IMR-90 (cell line): ENCODE results near the gene ERC2. TPM values are rescaled to one million over a fixed set of nuclear protein-coding genes. Genes with fewer than 3 reads are reported as not detected.
A peak's percentile ranks its signal among the peaks of the same experiment; 100 is the strongest.

ENCODE experiments used
- ATAC-seq: fragments of 200-7000 bp; cut with Tn5 transposase; 2 replicates; pipeline ENCODE4 v1.9.1; 2020; ENCODE audit warnings: low read depth, mild to moderate bottlenecking, moderate library complexity
- BruUV-seq: library from RNA; stranded (reverse); fragments of 400-500 nt; replicated peaks from 2 replicates; lab custom pipeline; 2021; lab: Mats Ljungman, UMichigan
- CTCF ChIA-PET: fragments of 300-600 bp; formaldehyde crosslinking; extraction: SDS; loops from one replicate; lab custom pipeline; 2021; ENCODE audit warnings: antibody characterized with exemption; lab: Yijun Ruan, JAX
- POLR2A ChIA-PET: fragments of 300-600 bp; sonication (Branson Sonifier 250); formaldehyde crosslinking; loops from one replicate; lab custom pipeline; 2022; ENCODE audit warnings: antibody characterized with exemption; ENCODE audit not compliant: unreplicated experiment; lab: Charles Lee
- DNase-seq: peaks from one replicate; pipeline ENCODE4 v3.0.0; 2013
- H2AFZ ChIP-seq: replicated peaks from 2 replicates; pipeline ENCODE3; 2013; ENCODE audit warnings: low read length, mild to moderate bottlenecking; ENCODE audit not compliant: poor library complexity
- H2AK5ac ChIP-seq: 2 replicates; pipeline ENCODE4 v1.6.1; 2013; ENCODE audit warnings: low read depth, low read length, inconsistent platforms
- H2AK9ac ChIP-seq: replicated peaks from 2 replicates; pipeline ENCODE3; 2013; ENCODE audit warnings: mild to moderate bottlenecking, low read depth, low read length, moderate library complexity; ENCODE audit not compliant: poor library complexity
- H2BK120ac ChIP-seq: 2 replicates; pipeline ENCODE4 v1.6.1; 2013; ENCODE audit warnings: low read depth, low read length, inconsistent platforms
- H2BK15ac ChIP-seq: 3 replicates; pipeline ENCODE4 v1.6.1; 2013; ENCODE audit warnings: low read depth, low read length, inconsistent platforms
- H2BK20ac ChIP-seq: 2 replicates; pipeline ENCODE4 v1.6.1; 2013; ENCODE audit warnings: low read depth, mild to moderate bottlenecking, inconsistent platforms, low read length, moderate library complexity
- H2BK5ac ChIP-seq: 2 replicates; pipeline ENCODE4 v1.6.1; 2013; ENCODE audit warnings: mild to moderate bottlenecking, low read depth, low read length, inconsistent platforms; ENCODE audit not compliant: poor library complexity, severe bottlenecking
- H3K14ac ChIP-seq: replicated peaks from 2 replicates; pipeline ENCODE4 v1.6.1; 2013; ENCODE audit warnings: low read depth, low read length, inconsistent platforms
- H3K18ac ChIP-seq: 2 replicates; pipeline ENCODE4 v1.6.1; 2013; ENCODE audit warnings: low read depth, low read length, control low read depth
- H3K23ac ChIP-seq: 2 replicates; pipeline ENCODE4 v1.6.1; 2013; ENCODE audit warnings: low read depth, low read length, inconsistent platforms
- H3K27ac ChIP-seq: 2 replicates; pipeline ENCODE4 v1.5.1; 2013; ENCODE audit warnings: mild to moderate bottlenecking, control low read depth, low read length; ENCODE audit not compliant: insufficient read depth
- H3K27me3 ChIP-seq: 2 replicates; pipeline ENCODE4 v1.6.1; 2013; ENCODE audit warnings: low read length; ENCODE audit not compliant: control insufficient read depth, insufficient read depth
- H3K36me3 ChIP-seq: 2 replicates; pipeline ENCODE4 v1.6.1; 2013; ENCODE audit warnings: low read length, mixed read lengths; ENCODE audit not compliant: control insufficient read depth, insufficient read depth
- H3K4ac ChIP-seq: 2 replicates; pipeline ENCODE4 v1.6.1; 2013; ENCODE audit warnings: low read depth, low read length, inconsistent platforms
- H3K4me1 ChIP-seq: 2 replicates; pipeline ENCODE4 v1.6.1; 2013; ENCODE audit warnings: low read length, mixed read lengths; ENCODE audit not compliant: control insufficient read depth, insufficient read depth
- H3K4me2 ChIP-seq: 2 replicates; pipeline ENCODE4 v1.6.1; 2013; ENCODE audit warnings: low read depth, mild to moderate bottlenecking, control low read depth, low read length, moderate library complexity
- H3K4me3 ChIP-seq: 2 replicates; pipeline ENCODE4 v1.5.1; 2013; ENCODE audit warnings: low read depth, mild to moderate bottlenecking, control low read depth, low read length, moderate library complexity; ENCODE audit not compliant: insufficient read depth
- H3K56ac ChIP-seq: 2 replicates; pipeline ENCODE4 v1.6.1; 2013; ENCODE audit warnings: low read length, inconsistent platforms; ENCODE audit not compliant: insufficient read depth; ENCODE audit errors: extremely low read depth
- H3K79me1 ChIP-seq, 2 experiments: 2 replicates each; pipeline ENCODE4 v1.6.1; 2013; ENCODE audit warnings: low read length in 2 of 2, inconsistent platforms in 1 of 2, low read depth in 1 of 2
- H3K9ac ChIP-seq: 2 replicates; pipeline ENCODE4 v1.6.1; 2013; ENCODE audit warnings: low read depth, low read length, control low read depth
- H3K9me1 ChIP-seq: 2 replicates; pipeline ENCODE4 v1.6.1; 2013; ENCODE audit warnings: low read length, inconsistent platforms; ENCODE audit not compliant: insufficient read depth
- H3K9me3 ChIP-seq: 2 replicates; pipeline ENCODE4 v1.6.1; 2013; ENCODE audit warnings: low read length; ENCODE audit not compliant: control insufficient read depth, insufficient read depth
- H4K20me1 ChIP-seq: 2 replicates; pipeline ENCODE4 v1.6.1; 2013; ENCODE audit warnings: low read length, inconsistent platforms; ENCODE audit not compliant: insufficient read depth
- H4K5ac ChIP-seq: 2 replicates; pipeline ENCODE4 v1.6.1; 2013; ENCODE audit warnings: mild to moderate bottlenecking, low read depth, low read length, control low read depth
- H4K8ac ChIP-seq, 2 experiments: 2 replicates each; pipeline ENCODE4 v1.6.1; 2013; ENCODE audit warnings: low read depth in 2 of 2, low read length in 2 of 2, control low read depth in 1 of 2, inconsistent platforms in 1 of 2
- H4K91ac ChIP-seq: 2 replicates; pipeline ENCODE4 v1.6.1; 2013; ENCODE audit warnings: low read depth, low read length, inconsistent platforms; ENCODE audit not compliant: insufficient read depth
- BHLHE40 ChIP-seq: fragments of 150-350 bp; IDR thresholded peaks from 2 replicates; pipeline ENCODE4 v1.6.1; 2016; ENCODE audit warnings: mild to moderate bottlenecking, low read depth, low read length
- CEBPB ChIP-seq: IDR thresholded peaks from 2 replicates; pipeline ENCODE4 v1.6.1; 2012; ENCODE audit warnings: low read depth, low read length, improper control_type of control experiment
- MAFK ChIP-seq: IDR thresholded peaks from 2 replicates; pipeline ENCODE4 v1.6.1; 2012; ENCODE audit warnings: low read depth, low read length, improper control_type of control experiment
- MAZ ChIP-seq: IDR thresholded peaks from 2 replicates; pipeline ENCODE4 v1.6.1; 2012; ENCODE audit warnings: low read depth, mild to moderate bottlenecking, low read length, improper control_type of control experiment, moderate library complexity, borderline replicate concordance
- MXI1 ChIP-seq: IDR thresholded peaks from 2 replicates; pipeline ENCODE4 v1.6.1; 2012; ENCODE audit warnings: low read depth, mild to moderate bottlenecking, low read length, moderate library complexity, borderline replicate concordance
- POLR2A ChIP-seq: IDR thresholded peaks from 2 replicates; pipeline ENCODE4 v1.6.1; 2012; ENCODE audit warnings: mild to moderate bottlenecking, low read depth, low read length
- RAD21 ChIP-seq: IDR thresholded peaks from 2 replicates; pipeline ENCODE4 v1.6.1; 2012; ENCODE audit warnings: low read length, improper control_type of control experiment
- RCOR1 ChIP-seq: IDR thresholded peaks from 2 replicates; pipeline ENCODE4 v1.6.1; 2012; ENCODE audit warnings: mild to moderate bottlenecking, low read length, improper control_type of control experiment; ENCODE audit not compliant: insufficient replicate concordance
- WGBS, 2 experiments: methylation state at CpG; one replicate each; pipeline versions ENCODE4 v1.1.5 to v1.1.7; 2013; ENCODE audit warnings: missing lambda C conversion rate in 2 of 2; ENCODE audit not compliant: insufficient read length in 1 of 2; ENCODE audit errors: extremely low coverage in 2 of 2; 5-methylcytosine and 5-hydroxymethylcytosine counted together
- dilution Hi-C: fragments of 300-500 bp; cut with HindIII; formaldehyde crosslinking; loops from one replicate; pipeline ENCODE4 v1.14.3; 2018; ENCODE audit warnings: low sequenced_read_pairs; ENCODE audit not compliant: unreplicated experiment
- in situ Hi-C: fragments of 300-500 bp; cut with MboI; formaldehyde crosslinking; loops from 3 replicates; pipeline ENCODE4 v1.14.3; 2019; ENCODE audit warnings: low sequenced_read_pairs, inconsistent platforms, mixed read lengths
- intact Hi-C: fragments of 100-400 bp; cut with micrococcal nuclease; formaldehyde crosslinking; loops from 2 replicates; pipeline ENCODE4 v1.10.0; 2022
- polyA plus RNA-seq, 3 experiments: library from polyadenylated mRNA; depleted of rRNA; stranded (reverse); fragments of >200 nt; gene quantifications; 2 replicates each; pipeline ENCODE4 v1.2.3, GENCODE V29; 2012; ENCODE audit warnings: low replicate concordance in 1 of 3
- total RNA-seq: library from RNA; depleted of rRNA; stranded (reverse); fragments of >200 nt; gene quantifications from 2 replicates; pipeline ENCODE4 v1.2.3, GENCODE V29; 2012

Gene ERC2
- total and polyA plus RNA-seq, 2 of the 4 experiments (the other 2 are of a cell fraction), result 0.17 to 0.18 TPM

- Histone ChIP-seq H4K91ac (no peak overlapping the region), H3K14ac (no peak overlapping the region), H3K4me1 (peaks cover 13% of the 10 kb centered on the region), H2AFZ (no peak overlapping the region), H3K79me1 (no peaks in the 10 kb centered on the region), H2BK120ac (no peak overlapping the region), H3K23ac (no peak overlapping the region), H3K56ac (no peak overlapping the region), H2BK20ac (no peak overlapping the region), H2AK5ac (no peak overlapping the region), H4K8ac (no peak overlapping the region), H3K18ac (no peak overlapping the region), H2AK9ac (no peak overlapping the region), H2BK5ac (no peak overlapping the region), H3K4ac (no peak overlapping the region), H4K5ac (no peak overlapping the region), H3K27me3 (no peaks in the 10 kb centered on the region), H3K36me3 (no peaks in the 10 kb centered on the region), H4K20me1 (no peaks in the 10 kb centered on the region), H2BK15ac (no peak overlapping the region), H3K4me2 (no peak overlapping the region), H3K9ac (no peak overlapping the region), H3K9me1 (peaks cover 8% of the 10 kb centered on the region; the same call in 1 of the 2 replicates), H3K27ac (no peak overlapping the region), H3K4me3 (no peak overlapping the region), H3K9me3 (no peaks in the 10 kb centered on the region)
- DNase-seq, result peak; percentile 39
- dilution Hi-C loops (no loop called here), intact Hi-C loops (no loop called here), in situ Hi-C loops (no loop called here)
- no peak for TF ChIP-seq MXI1
- no peak for TF ChIP-seq MAZ
- no peak for TF ChIP-seq BHLHE40
- TF ChIP-seq MAFK, result no peak
- no peak for TF ChIP-seq RCOR1
- no peak for TF ChIP-seq RAD21
- TF ChIP-seq POLR2A, result no peak
- TF ChIP-seq CEBPB, result no peak
- ChIA-PET CTCF (interaction anchor here (0.8 kb wide), 1 partner anchor 203 kb away, joined by 3 read pairs; no protein-coding TSS in a partner anchor), POLR2A (no interaction called here)
- peak; percentile 51 for ATAC-seq
- WGBS, 2 experiments, result no CpG with 5 or more reads among the region's 6 CpGs
- BruUV-seq, result no TSS peak
Observed at GRCh38 chr3:55518451-55518850, 949.8 kb downstream of the ERC2 start.
